GM12892 (cell line): ENCODE data around the gene GAB2.

ENCODE experiments used
- POLR2A ChIP-seq: IDR thresholded peaks from 2 replicates; pipeline ENCODE4 v1.6.1; 2011; ENCODE audit warnings: low read depth, low read length, control low read depth
- POLR2AphosphoS5 ChIP-seq: IDR thresholded peaks from 2 replicates; pipeline ENCODE4 v1.6.1; 2011; ENCODE audit warnings: low read depth, low read length, control low read depth

GRCh38 chr11:78425399-78426070 lies 7.9 kb upstream of the GAB2 start:
- TF ChIP-seq POLR2A (no peak), POLR2AphosphoS5 (no peak)
